ENCODE results near the gene RWDD3. TPM values are rescaled to one million over a fixed set of nuclear protein-coding genes. Genes with fewer than 3 reads are reported as not detected.

Gene RWDD3
- total RNA-seq, 2 experiments from 2014 or later: 11.7 to 13.8 TPM

GRCh38 chr1:95237981-95238703, 4.1 kb downstream of the RWDD3 start:
- Mint-ChIP-seq H3K4me1 (peaks cover 33% of the 10 kb centered on the region), H3K4me3 (no peak overlapping the region), H3K27ac (no peak overlapping the region), H3K36me3 (peaks cover 61% of the 10 kb centered on the region), H3K27me3 (no peaks in the 10 kb centered on the region), H3K9me3 (ENCODE audit: low read depth) (peaks cover 11% of the 10 kb centered on the region)
- DNase-seq (no peak), ATAC-seq (no peak)
- CTCF ChIA-PET: no interaction called here

- H3K27me3 Mint-ChIP-seq: no peaks in the 10 kb centered on the region
- CTCF ChIA-PET: interaction anchor here (1.6 kb wide), 1 partner anchor 11 kb away, joined by 6 read pairs; the partner anchor contains the start of gene RWDD3
- H3K9me3 Mint-ChIP-seq (ENCODE audit: low read depth): peaks cover 11% of the 10 kb centered on the region
- no peak for ATAC-seq
- DNase-seq: no peak
- H3K4me3 Mint-ChIP-seq: no peak overlapping the region
- no peaks in the 10 kb centered on the region for H3K4me1 Mint-ChIP-seq
- H3K27ac Mint-ChIP-seq: no peak overlapping the region
- peaks cover 50% of the 10 kb centered on the region for H3K36me3 Mint-ChIP-seq
Observed at GRCh38 chr1:95245029-95245428, 11.0 kb downstream of the RWDD3 start.

GRCh38 chr1:95246511-95246910, 12.5 kb downstream of the RWDD3 start:
- no peak overlapping the region for H3K27ac Mint-ChIP-seq
- ATAC-seq (no peak), DNase-seq (no peak)
- H3K27me3 Mint-ChIP-seq: no peaks in the 10 kb centered on the region
- H3K36me3 Mint-ChIP-seq: peaks cover 36% of the 10 kb centered on the region
- H3K4me3 Mint-ChIP-seq: no peak overlapping the region
- no peaks in the 10 kb centered on the region for H3K4me1 Mint-ChIP-seq
- H3K9me3 Mint-ChIP-seq (ENCODE audit: low read depth): peaks cover 3% of the 10 kb centered on the region
- CTCF ChIA-PET: no interaction called here

- H3K27ac Mint-ChIP-seq: no peak overlapping the region
- H3K27me3 Mint-ChIP-seq: no peaks in the 10 kb centered on the region
- DNase-seq (no peak), ATAC-seq (no peak)
- peaks cover 38% of the 10 kb centered on the region for H3K36me3 Mint-ChIP-seq
- H3K4me3 Mint-ChIP-seq: no peak overlapping the region
- CTCF ChIA-PET: no interaction called here
- no peaks in the 10 kb centered on the region for H3K4me1 Mint-ChIP-seq
- H3K9me3 Mint-ChIP-seq (ENCODE audit: low read depth): peaks cover 2% of the 10 kb centered on the region
Observed at GRCh38 chr1:95247607-95248006, 13.6 kb downstream of the RWDD3 start.

- no peak overlapping the region for H3K27ac Mint-ChIP-seq
- CTCF ChIA-PET: no interaction called here
- no peaks in the 10 kb centered on the region for H3K27me3 Mint-ChIP-seq
- peaks cover 2% of the 10 kb centered on the region for H3K9me3 Mint-ChIP-seq (ENCODE audit: low read depth)
- DNase-seq: no peak
- no peak for ATAC-seq
- no peaks in the 10 kb centered on the region for H3K4me1 Mint-ChIP-seq
- no peak overlapping the region for H3K4me3 Mint-ChIP-seq
- peaks cover 27% of the 10 kb centered on the region for H3K36me3 Mint-ChIP-seq
Observed at GRCh38 chr1:95249916-95250315, 15.9 kb downstream of the RWDD3 start.

GRCh38 chr1:95252422-95252821, 18.4 kb downstream of the RWDD3 start:
- Mint-ChIP-seq H3K27ac (no peak overlapping the region), H3K9me3 (ENCODE audit: low read depth) (peaks cover 2% of the 10 kb centered on the region), H3K4me1 (no peaks in the 10 kb centered on the region), H3K36me3 (peaks cover 20% of the 10 kb centered on the region), H3K27me3 (no peaks in the 10 kb centered on the region), H3K4me3 (no peak overlapping the region)
- DNase-seq: no peak
- no peak for ATAC-seq
- CTCF ChIA-PET: no interaction called here

- no peak overlapping the region for H3K27ac Mint-ChIP-seq
- no peak for ATAC-seq
Observed at GRCh38 chr1:95254959-95255358, 20.9 kb downstream of the RWDD3 start.

GRCh38 chr1:95255826-95256225, 21.8 kb downstream of the RWDD3 start:
- CTCF ChIA-PET: no interaction called here
- DNase-seq: no peak
- H3K27me3 Mint-ChIP-seq: peaks cover 4% of the 10 kb centered on the region
- no peak overlapping the region for H3K27ac Mint-ChIP-seq
- no peak for ATAC-seq
- peaks cover 17% of the 10 kb centered on the region for H3K36me3 Mint-ChIP-seq
- H3K9me3 Mint-ChIP-seq (ENCODE audit: low read depth): peaks cover 2% of the 10 kb centered on the region
- H3K4me3 Mint-ChIP-seq: no peak overlapping the region
- H3K4me1 Mint-ChIP-seq: no peaks in the 10 kb centered on the region

More at GRCh38 chr1:95254959-95255358, 20.9 kb downstream of the RWDD3 start:
- Mint-ChIP-seq H3K27me3 (peaks cover 4% of the 10 kb centered on the region), H3K36me3 (peaks cover 17% of the 10 kb centered on the region), H3K4me3 (no peak overlapping the region), H3K9me3 (ENCODE audit: low read depth) (peaks cover 2% of the 10 kb centered on the region), H3K4me1 (no peaks in the 10 kb centered on the region)
- CTCF ChIA-PET: no interaction called here
- DNase-seq: no peak

- CTCF ChIA-PET: no interaction called here
- H3K27me3 Mint-ChIP-seq: peaks cover 4% of the 10 kb centered on the region
- H3K4me3 Mint-ChIP-seq: no peak overlapping the region
- H3K27ac Mint-ChIP-seq: no peak overlapping the region
- H3K9me3 Mint-ChIP-seq (ENCODE audit: low read depth): no peaks in the 10 kb centered on the region
- no peaks in the 10 kb centered on the region for H3K4me1 Mint-ChIP-seq
- ATAC-seq (no peak), DNase-seq (no peak)
- H3K36me3 Mint-ChIP-seq: peaks cover 5% of the 10 kb centered on the region
Observed at GRCh38 chr1:95257758-95258157, 23.7 kb downstream of the RWDD3 start.

GRCh38 chr1:95259245-95259644, 25.2 kb downstream of the RWDD3 start:
- CTCF ChIA-PET: no interaction called here
- no peaks in the 10 kb centered on the region for H3K4me1 Mint-ChIP-seq
- DNase-seq (no peak), ATAC-seq (no peak)
- H3K4me3 Mint-ChIP-seq: no peak overlapping the region
- H3K27ac Mint-ChIP-seq: no peak overlapping the region
- H3K9me3 Mint-ChIP-seq (ENCODE audit: low read depth): no peaks in the 10 kb centered on the region
- no peaks in the 10 kb centered on the region for H3K36me3 Mint-ChIP-seq
- peaks cover 4% of the 10 kb centered on the region for H3K27me3 Mint-ChIP-seq

GRCh38 chr1:95262913-95263312, 28.9 kb downstream of the RWDD3 start:
- Mint-ChIP-seq H3K4me3 (no peak overlapping the region), H3K9me3 (ENCODE audit: low read depth) (no peaks in the 10 kb centered on the region), H3K36me3 (no peaks in the 10 kb centered on the region), H3K27ac (no peak overlapping the region), H3K4me1 (no peaks in the 10 kb centered on the region), H3K27me3 (peaks cover 6% of the 10 kb centered on the region)
- no peak for ATAC-seq
- DNase-seq: no peak
- CTCF ChIA-PET: no interaction called here

- Mint-ChIP-seq H3K36me3 (no peaks in the 10 kb centered on the region), H3K27me3 (peaks cover 6% of the 10 kb centered on the region), H3K4me3 (no peak overlapping the region), H3K27ac (no peak overlapping the region), H3K9me3 (ENCODE audit: low read depth) (no peaks in the 10 kb centered on the region), H3K4me1 (no peaks in the 10 kb centered on the region)
- DNase-seq: no peak
- ATAC-seq: no peak
- CTCF ChIA-PET: no interaction called here
Observed at GRCh38 chr1:95263450-95263849, 29.4 kb downstream of the RWDD3 start.

GRCh38 chr1:95265106-95265505, 31.1 kb downstream of the RWDD3 start:
- no peak overlapping the region for H3K27ac Mint-ChIP-seq
- ATAC-seq: no peak
- no peak for DNase-seq
- H3K4me3 Mint-ChIP-seq: no peak overlapping the region
- H3K9me3 Mint-ChIP-seq (ENCODE audit: low read depth): no peaks in the 10 kb centered on the region
- H3K27me3 Mint-ChIP-seq: peaks cover 2% of the 10 kb centered on the region
- CTCF ChIA-PET: no interaction called here
- H3K4me1 Mint-ChIP-seq: no peaks in the 10 kb centered on the region
- H3K36me3 Mint-ChIP-seq: no peaks in the 10 kb centered on the region

- Mint-ChIP-seq H3K4me1 (no peaks in the 10 kb centered on the region), H3K4me3 (no peak overlapping the region), H3K36me3 (no peaks in the 10 kb centered on the region), H3K27ac (no peak overlapping the region), H3K27me3 (peaks cover 2% of the 10 kb centered on the region), H3K9me3 (ENCODE audit: low read depth) (no peaks in the 10 kb centered on the region)
- CTCF ChIA-PET: no interaction called here
- no peak for ATAC-seq
- no peak for DNase-seq
Observed at GRCh38 chr1:95276429-95276828, 42.4 kb downstream of the RWDD3 start.

All from activated CD8-positive, alpha-beta memory T cell treated with anti-CD3 and anti-CD28 coated beads, Interleukin-2, amount 10 ng/mL, durations not matched to agents 7 days and 5 days (primary cell).